Heart right ventricle (tissue), 16 donors: ENCODE results near the gene POLR3H. TPM values are rescaled to one million over a fixed set of nuclear protein-coding genes. Genes with fewer than 3 reads are reported as not detected.
A peak's percentile ranks its signal among the peaks of the same experiment; 100 is the strongest.

Source experiments
- ATAC-seq, 8 donors: fragments of 200-7000 bp; cut with Tn5 transposase; one replicate each; pipeline ENCODE4 v1.9.1; 2020; ENCODE audit warnings: mild to moderate bottlenecking in 8 of 8, moderate library complexity in 8 of 8, moderate number of reproducible peaks in 1 of 8
- DNase-seq, 2 donors: peaks; one replicate each; pipeline ENCODE4 v3.0.0-alpha.2; 2020
- H3K27ac ChIP-seq, 10 donors: fragments of 200-600 bp; sonication (generic) in 2 of 10; one replicate each; pipeline versions ENCODE4 v1.5.0 to v1.8.0; 2020 to 2022; ENCODE audit warnings: mild to moderate bottlenecking in 3 of 10
- H3K27me3 ChIP-seq, 7 donors: fragments of 200-600 bp; one replicate each; pipeline ENCODE4 v1.8.0; 2021 to 2022; ENCODE audit warnings: mild to moderate bottlenecking in 2 of 7
- H3K36me3 ChIP-seq, 9 donors: fragments of 200-600 bp; sonication (generic) in 1 of 9; one replicate each; pipeline versions ENCODE4 v1.5.0 to v1.8.0; 2020 to 2022; ENCODE audit warnings: mild to moderate bottlenecking in 2 of 9
- H3K4me1 ChIP-seq, 9 donors: fragments of 200-600 bp; sonication (generic) in 1 of 9; one replicate each; pipeline versions ENCODE4 v1.5.0 to v1.8.0; 2020 to 2022; ENCODE audit warnings: mild to moderate bottlenecking in 4 of 9
- H3K4me3 ChIP-seq, 10 donors: fragments of 200-600 bp; sonication (generic) in 2 of 10; one replicate each; pipeline versions ENCODE4 v1.5.0 to v1.8.0; 2020 to 2022; ENCODE audit warnings: mild to moderate bottlenecking in 7 of 10, moderate library complexity in 2 of 10
- H3K9me3 ChIP-seq, 11 donors: fragments of 200-600 bp in 10 of 11; sonication (generic) in 2 of 11; one replicate each; pipeline versions ENCODE4 v1.5.0 to v1.8.0; 2013 to 2022; ENCODE audit warnings: mild to moderate bottlenecking in 2 of 11, control low read depth in 1 of 11, moderate library complexity in 1 of 11
- CTCF ChIP-seq, 9 donors: fragments of 200-600 bp; sonication (generic) in 2 of 9; IDR thresholded peaks; one replicate each; pipeline versions ENCODE4 v1.5.0 to v1.8.0; 2021 to 2022; ENCODE audit warnings: antibody characterized with exemption in 9 of 9, mild to moderate bottlenecking in 5 of 9, moderate library complexity in 1 of 9
- WGBS, 2 donors: extraction: QIAGEN DNeasy Blood & Tissue Kit; methylation state at CpG; one replicate each; pipeline ENCODE4 v1.1.7; 2013; ENCODE audit warnings: inconsistent platforms in 1 of 2; 5-methylcytosine and 5-hydroxymethylcytosine counted together
- intact Hi-C, 10 donors: fragments of 100-400 bp; cut with DNase I; formaldehyde crosslinking; loops; one replicate each; pipeline versions ENCODE4 v1.11.1 to v1.14.2; 2022
- polyA plus RNA-seq, 2 donors: library from polyadenylated mRNA; stranded (reverse); fragments of 200-250 nt; gene quantifications; one replicate each; pipeline ENCODE4 v1.2.3, GENCODE V29; 2013
- total RNA-seq, 10 donors: library from RNA; stranded (reverse); fragmentation: NEBNext Ultra II Directional in 3 of 10; extraction: Animal tissue kit (Norgen Biotek cat#: 25700) in 3 of 10; gene quantifications; one replicate each; pipeline versions ENCODE4 v1.2.1 to v1.2.4, GENCODE V29; 2021 to 2023
- donor health status: Arrhythmogenic right ventricular cardiomyopathy.
- donor health status: ischemic (EF 13 %, LVEDD 7.1; RV severe dilation, severe dysfunction).
- donor health status: healthy with polysubstance abuse.
- donor health status: DM: no; HTN: yes; CAD: no.
- donor health status: DM: no; HTN: no; CAD: no.
- donor health status: ischemic (EF 25% LVEDD 6.9; RV normal size, moderate dysfunction).
- donor health status: ischemic (EF 25% LVEDD 5.7; RV mildly dilated, moderate dysfunction).
- donor health status: healthy.
- donor health status: DM: yes; HTN: yes; CAD: no.
- donor health status: Ischemic cardiomyopathy.
- donor health status: ischemic (EF 35%, LVEDD 5.7; RV mildly dilated, moderate dysfunction).
- donor health status: nonischemic (EF 11% LVEDD 7.7; RV severe dilation, severe dysfunction).
- donor health status: DM: yes; HTN: yes; CAD: no.
- donor health status: PGD.
- donor health status: ischemic (EF 29% LVEDD 5.4; RV normal size, mild dysfunction).
- donor health status: nonischemic (EF 23%, LVEDD 6.1; RV moderate dilation, normal function).

Gene POLR3H
- total and polyA plus RNA-seq, 12 donors = 13.3 to 34.9 (median 17.8) TPM

GRCh38 chr22:41531715-41532477 is 12.4 kb downstream of the POLR3H start:
- Histone ChIP-seq H3K27me3 (no peaks in the 10 kb centered on the region), H3K27ac (peak overlapping the region in 8 of 10 donors; percentile 18 to 78 (median 62)), H3K9me3 (no peaks in the 10 kb centered on the region), H3K36me3 (peaks cover 3 to 73% (median 38%) of the 10 kb centered on the region in 9 donors), H3K4me3 (no peak overlapping the region), H3K4me1 (peaks cover 0 to 33% (median 22%) of the 10 kb centered on the region in 9 donors)
- DNase-seq (no peak), ATAC-seq (peak in 6 of 8 donors; percentile 5 to 38 (median 16))
- WGBS, 2 donors = 81 to 87% methylated on average over 17 of the region's 17 CpGs
- TF ChIP-seq CTCF (IDR thresholded peaks at IDR 0.05) = no peak
- intact Hi-C loops = loop anchor here in 3 of 10 donors (5.0 kb wide), 1 partner anchor 130 kb away; no protein-coding TSS in a partner anchor

- peak overlapping the region in 9 of 10 donors; percentile 5 to 78 (median 41) for H3K27ac ChIP-seq
Measured at GRCh38 chr22:41530890-41531714, 13.2 kb downstream of the POLR3H start.

GRCh38 chr22:41528938-41529561 is 15.2 kb downstream of the POLR3H start:
- H3K4me3 ChIP-seq = no peak overlapping the region
- intact Hi-C loops = loop anchor here in 2 of 10 donors (10.0 kb wide), 1 partner anchor 54 kb away; no protein-coding TSS in a partner anchor
- H3K36me3 ChIP-seq = peaks cover 6 to 88% (median 60%) of the 10 kb centered on the region in 9 donors
- peak overlapping the region in 2 of 10 donors; percentile 2 to 15 for H3K27ac ChIP-seq
- 73 to 75% methylated on average over 13 of the region's 13 CpGs for WGBS, 2 donors
- ATAC-seq = no peak
- TF ChIP-seq CTCF (IDR thresholded peaks at IDR 0.05) = no peak
- H3K4me1 ChIP-seq = peaks cover 24 to 61% (median 50%) of the 10 kb centered on the region in 9 donors
- H3K9me3 ChIP-seq = no peaks in the 10 kb centered on the region
- DNase-seq = no peak
- no peaks in the 10 kb centered on the region for H3K27me3 ChIP-seq

More at GRCh38 chr22:41530890-41531714, 13.2 kb downstream of the POLR3H start:
- no peak for DNase-seq
- H3K36me3 ChIP-seq = peaks cover 5 to 81% (median 46%) of the 10 kb centered on the region in 9 donors
- no peak for TF ChIP-seq CTCF (IDR thresholded peaks at IDR 0.05)
- H3K4me3 ChIP-seq = no peak overlapping the region
- H3K4me1 ChIP-seq = peaks cover 6 to 41% (median 30%) of the 10 kb centered on the region in 9 donors
- no peaks in the 10 kb centered on the region for H3K9me3 ChIP-seq
- 62 to 71% methylated on average over 18 of the region's 18 CpGs for WGBS, 2 donors
- peak in 1 of 8 donors; percentile 1 for ATAC-seq
- no peaks in the 10 kb centered on the region for H3K27me3 ChIP-seq
- intact Hi-C loops = loop anchor here in 3 of 10 donors (5.0 kb wide), 1 partner anchor 129 kb away; no protein-coding TSS in a partner anchor
